Measurements from ENCODE around the gene TMEM61.

- TF ChIP-seq CTCF (IDR thresholded peaks at IDR 0.05; ENCODE audit: poor library complexity), result no peak
- no peak for TF ChIP-seq EZH2 (IDR thresholded peaks at IDR 0.05; ENCODE audit: borderline replicate concordance)
Observed at GRCh38 chr1:54994355-54994990, 14.0 kb downstream of the TMEM61 start.

Data from hepatocyte (in vitro differentiated cells).